ENCODE data around the gene PAK6.

Gene PAK6

DNA sequence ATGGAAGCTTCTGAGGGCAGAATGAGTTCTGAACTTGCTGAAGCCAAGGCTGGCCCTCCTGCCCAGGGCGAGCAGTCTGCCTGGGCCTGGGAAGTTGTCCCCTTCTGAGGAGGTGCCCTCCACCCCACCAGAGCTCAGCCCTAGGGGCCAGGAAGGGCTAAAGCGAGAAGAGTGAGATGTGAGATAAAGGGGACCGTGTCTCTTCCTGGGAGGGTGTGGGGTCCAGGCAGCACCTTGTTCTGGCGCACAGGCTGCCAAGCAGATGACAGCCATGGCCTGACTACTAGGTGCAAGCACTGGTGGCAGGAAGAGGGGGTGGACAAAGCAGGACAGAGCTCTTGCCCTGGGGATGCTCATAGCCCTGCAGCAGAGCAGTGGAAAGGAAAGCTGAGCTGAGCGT is 3.7 kb downstream of the PAK6 start:
- Histone ChIP-seq H3K36me3 (ENCODE audit: insufficient read depth, low read length) (no peaks in the 10 kb centered on the region), H3K9me2 (ENCODE audit: low read depth, low read length) (no peaks in the 10 kb centered on the region), H3K27me3 (ENCODE audit: insufficient read depth, low read length) (no peaks in the 10 kb centered on the region; the same call in 1 of the 2 replicates), H3K9ac (ENCODE audit: low read length) (no peak overlapping the region), H3K4me1 (ENCODE audit: insufficient read depth, low read length, severe bottlenecking) (peaks cover 13% of the 10 kb centered on the region), H3K27ac (ENCODE audit: low read depth, low read length, poor library complexity, severe bottlenecking) (no peak overlapping the region), H3K79me2 (ENCODE audit: insufficient read depth, low read length) (no peaks in the 10 kb centered on the region), H2AFZ (ENCODE audit: low read length) (no peak overlapping the region), H3K9me3 (ENCODE audit: low read length) (no peaks in the 10 kb centered on the region), H3F3A (ENCODE audit: insufficient read depth, low read length) (no peaks in the 10 kb centered on the region), H4K20me1 (ENCODE audit: insufficient read depth, low read length) (no peaks in the 10 kb centered on the region), H3K4me2 (ENCODE audit: low read length) (no peak overlapping the region), H3K4me3 (ENCODE audit: low read depth, low read length, poor library complexity, severe bottlenecking) (no peak overlapping the region)
- TF ChIP-seq CTCF (IDR thresholded peaks at IDR 0.05; ENCODE audit: low read length) (no peak), EZH2 (IDR thresholded peaks at IDR 0.05; ENCODE audit: borderline replicate concordance, low read length) (no peak)

GRCh38 chr15:40243126-40243810 is 4.4 kb downstream of the PAK6 start:
- H3K4me1 ChIP-seq (ENCODE audit: insufficient read depth, low read length, severe bottlenecking) = peaks cover 12% of the 10 kb centered on the region
- H4K20me1 ChIP-seq (ENCODE audit: insufficient read depth, low read length) = no peaks in the 10 kb centered on the region
- H3K27me3 ChIP-seq (ENCODE audit: insufficient read depth, low read length) = no peaks in the 10 kb centered on the region; the same call in 1 of the 2 replicates
- H3K4me3 ChIP-seq (ENCODE audit: low read depth, low read length, poor library complexity, severe bottlenecking) = no peak overlapping the region
- H2AFZ ChIP-seq (ENCODE audit: low read length) = no peak overlapping the region
- no peak overlapping the region for H3K9ac ChIP-seq (ENCODE audit: low read length)
- no peaks in the 10 kb centered on the region for H3K36me3 ChIP-seq (ENCODE audit: insufficient read depth, low read length)
- no peaks in the 10 kb centered on the region for H3K9me2 ChIP-seq (ENCODE audit: low read depth, low read length)
- no peaks in the 10 kb centered on the region for H3F3A ChIP-seq (ENCODE audit: insufficient read depth, low read length)
- no peaks in the 10 kb centered on the region for H3K79me2 ChIP-seq (ENCODE audit: insufficient read depth, low read length)
- H3K9me3 ChIP-seq (ENCODE audit: low read length) = no peaks in the 10 kb centered on the region
- TF ChIP-seq CTCF (IDR thresholded peaks at IDR 0.05; ENCODE audit: low read length) (no peak), EZH2 (IDR thresholded peaks at IDR 0.05; ENCODE audit: borderline replicate concordance, low read length) (no peak)
- H3K27ac ChIP-seq (ENCODE audit: low read depth, low read length, poor library complexity, severe bottlenecking) = no peak overlapping the region
- H3K4me2 ChIP-seq (ENCODE audit: low read length) = no peak overlapping the region

DNA sequence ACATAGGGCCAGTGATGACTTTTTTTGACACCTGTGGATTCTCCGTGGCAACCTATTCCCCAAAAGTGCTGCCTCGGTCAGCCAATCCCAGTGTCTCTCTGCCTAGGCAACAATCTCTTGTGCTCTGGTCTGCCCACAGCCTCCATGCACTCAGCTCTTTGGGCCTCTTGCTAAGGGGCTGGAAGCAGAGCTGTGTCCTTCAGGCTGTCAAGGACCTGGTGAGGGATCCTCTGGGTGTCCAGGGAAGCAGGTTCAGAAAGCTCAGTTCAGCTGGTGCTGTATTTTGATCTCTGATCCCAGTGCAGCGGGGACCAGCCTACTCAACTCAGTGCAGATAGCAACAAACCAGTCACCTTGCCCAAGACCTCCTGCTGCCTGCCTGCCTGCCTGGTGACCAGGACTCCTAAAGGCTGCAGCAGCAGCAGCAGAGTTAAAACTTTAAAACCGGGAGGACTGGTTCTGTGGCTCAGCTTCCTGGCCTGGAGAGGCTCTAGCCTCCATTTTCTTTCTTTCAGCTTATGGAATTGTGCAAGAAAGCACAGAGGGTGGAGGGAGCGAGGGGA is 6.2 kb downstream of the PAK6 start:
- Histone ChIP-seq H3K27ac (ENCODE audit: low read depth, low read length, poor library complexity, severe bottlenecking) (no peak overlapping the region), H2AFZ (ENCODE audit: low read length) (no peak overlapping the region), H3K4me3 (ENCODE audit: low read depth, low read length, poor library complexity, severe bottlenecking) (no peak overlapping the region), H3F3A (ENCODE audit: insufficient read depth, low read length) (no peaks in the 10 kb centered on the region), H3K79me2 (ENCODE audit: insufficient read depth, low read length) (no peaks in the 10 kb centered on the region), H3K36me3 (ENCODE audit: insufficient read depth, low read length) (no peaks in the 10 kb centered on the region), H3K9ac (ENCODE audit: low read length) (no peak overlapping the region), H3K9me2 (ENCODE audit: low read depth, low read length) (no peaks in the 10 kb centered on the region), H3K9me3 (ENCODE audit: low read length) (no peaks in the 10 kb centered on the region), H3K27me3 (ENCODE audit: insufficient read depth, low read length) (no peaks in the 10 kb centered on the region; the same call in 1 of the 2 replicates), H3K4me2 (ENCODE audit: low read length) (no peak overlapping the region), H4K20me1 (ENCODE audit: insufficient read depth, low read length) (no peaks in the 10 kb centered on the region), H3K4me1 (ENCODE audit: insufficient read depth, low read length, severe bottlenecking) (no peaks in the 10 kb centered on the region)
- TF ChIP-seq EZH2 (IDR thresholded peaks at IDR 0.05; ENCODE audit: borderline replicate concordance, low read length) = no peak
- no peak for TF ChIP-seq CTCF (IDR thresholded peaks at IDR 0.05; ENCODE audit: low read length)

Data from OCI-LY1 (cell line).